ENCODE measurements around the gene PLPPR3. TPM values are rescaled to one million over a fixed set of nuclear protein-coding genes. Genes with fewer than 3 reads are reported as not detected.
A peak's percentile ranks its signal among the peaks of the same experiment; 100 is the strongest.

Gene PLPPR3
- total RNA-seq, 2 donors from 2014 or later, result 110 to 111 TPM

GRCh38 chr19:808423-808775 is 13.4 kb downstream of the PLPPR3 start:
- H3K27ac Mint-ChIP-seq, result no peak overlapping the region
- Histone ChIP-seq H3K27me3 (ENCODE audit: control insufficient read depth, insufficient read depth, low read length, poor library complexity, severe bottlenecking) (no peaks in the 10 kb centered on the region), H3K9me3 (ENCODE audit: control insufficient read depth, low read length) (no peaks in the 10 kb centered on the region), H3K36me3 (ENCODE audit: control insufficient read depth, insufficient read depth, low read length) (peaks cover 83% of the 10 kb centered on the region), H3K27ac (ENCODE audit: low read depth, low read length) (no peak overlapping the region), H3K4me3 (ENCODE audit: low read length) (no peak overlapping the region), H3K9ac (ENCODE audit: extremely low read depth, low read length, poor library complexity, severe bottlenecking) (no peak overlapping the region), H3K4me1 (ENCODE audit: control insufficient read depth, insufficient read depth, low read length) (no peaks in the 10 kb centered on the region)
- H3K4me1 Mint-ChIP-seq, result no peaks in the 10 kb centered on the region
- H3K36me3 Mint-ChIP-seq (ENCODE audit: low read depth), result peaks cover 64% of the 10 kb centered on the region
- 94 to 97% methylated on average over 19 to 26 of the region's 26 CpGs for WGBS, 2 experiments (ENCODE audit: insufficient coverage in 1 of 2, insufficient read length in 1 of 2)
- H3K9me3 Mint-ChIP-seq, result no peaks in the 10 kb centered on the region
- peak; percentile 49 for DNase-seq
- no peak for TF ChIP-seq CTCF (conservative IDR thresholded peaks at IDR 0.05)
- H3K27me3 Mint-ChIP-seq (ENCODE audit: insufficient read depth), result no peaks in the 10 kb centered on the region
- H3K4me3 Mint-ChIP-seq, result no peak overlapping the region

GRCh38 chr19:807627-808422 is 13.9 kb downstream of the PLPPR3 start:
- Mint-ChIP-seq H3K27me3 (ENCODE audit: insufficient read depth) (no peaks in the 10 kb centered on the region), H3K9me3 (no peaks in the 10 kb centered on the region), H3K36me3 (ENCODE audit: low read depth) (peaks cover 66% of the 10 kb centered on the region), H3K27ac (peak overlapping the region; percentile 88), H3K4me3 (no peak overlapping the region), H3K4me1 (no peaks in the 10 kb centered on the region)
- H3K36me3 ChIP-seq (ENCODE audit: control insufficient read depth, insufficient read depth, low read length), result peaks cover 88% of the 10 kb centered on the region
- 97% methylated on average over 30 to 44 of the region's 44 CpGs for WGBS, 2 experiments (ENCODE audit: insufficient coverage in 1 of 2, insufficient read length in 1 of 2)
- no peak overlapping the region for H3K4me3 ChIP-seq (ENCODE audit: low read length)
- no peaks in the 10 kb centered on the region for H3K9me3 ChIP-seq (ENCODE audit: control insufficient read depth, low read length)
- H3K4me1 ChIP-seq (ENCODE audit: control insufficient read depth, insufficient read depth, low read length), result peaks cover under 1% of the 10 kb centered on the region
- H3K9ac ChIP-seq (ENCODE audit: extremely low read depth, low read length, poor library complexity, severe bottlenecking), result no peak overlapping the region
- no peak for TF ChIP-seq CTCF (conservative IDR thresholded peaks at IDR 0.05)
- no peaks in the 10 kb centered on the region for H3K27me3 ChIP-seq (ENCODE audit: control insufficient read depth, insufficient read depth, low read length, poor library complexity, severe bottlenecking)
- no peak overlapping the region for H3K27ac ChIP-seq (ENCODE audit: low read depth, low read length)
- DNase-seq, result peak; percentile 54

- peak; percentile 42 for TF ChIP-seq CTCF (conservative IDR thresholded peaks at IDR 0.05)
- H3K4me1 ChIP-seq (ENCODE audit: control insufficient read depth, insufficient read depth, low read length), result peaks cover 6% of the 10 kb centered on the region
- peak overlapping the region; percentile 13 for H3K27ac ChIP-seq (ENCODE audit: low read depth, low read length)
- peaks cover 72% of the 10 kb centered on the region for H3K36me3 Mint-ChIP-seq (ENCODE audit: low read depth)
- 95 to 96% methylated on average over 34 of the region's 34 CpGs for WGBS, 2 experiments (ENCODE audit: insufficient coverage in 1 of 2, insufficient read length in 1 of 2)
- H3K36me3 ChIP-seq (ENCODE audit: control insufficient read depth, insufficient read depth, low read length), result peaks cover 93% of the 10 kb centered on the region
- peak; percentile 53 for DNase-seq
- H3K4me3 ChIP-seq (ENCODE audit: low read length), result no peak overlapping the region
- no peak overlapping the region for H3K9ac ChIP-seq (ENCODE audit: extremely low read depth, low read length, poor library complexity, severe bottlenecking)
- H3K4me3 Mint-ChIP-seq, result no peak overlapping the region
- no peaks in the 10 kb centered on the region for H3K27me3 Mint-ChIP-seq (ENCODE audit: insufficient read depth)
- peak overlapping the region; percentile 88 for H3K27ac Mint-ChIP-seq
- H3K9me3 ChIP-seq (ENCODE audit: control insufficient read depth, low read length), result no peaks in the 10 kb centered on the region
- peaks cover 5% of the 10 kb centered on the region for H3K4me1 Mint-ChIP-seq
- no peaks in the 10 kb centered on the region for H3K27me3 ChIP-seq (ENCODE audit: control insufficient read depth, insufficient read depth, low read length, poor library complexity, severe bottlenecking)
- H3K9me3 Mint-ChIP-seq, result no peaks in the 10 kb centered on the region
Measured at GRCh38 chr19:806815-807421, 14.8 kb downstream of the PLPPR3 start.
